RWPE1 (cell line): ENCODE results near the gene CAB39.

Experiments
- CTCF ChIA-PET: fragments of 350-600 bp; sonication (Branson Sonifier 250); formaldehyde crosslinking; extraction: SDS; loops from one replicate; lab custom pipeline; 2021; lab: Yijun Ruan, JAX
- POLR2A ChIA-PET: fragments of 400-600 bp; formaldehyde crosslinking; extraction: SDS; loops from one replicate; lab custom pipeline; 2020; ENCODE audit warnings: antibody characterized with exemption; ENCODE audit not compliant: low non-redundant PET; lab: Yijun Ruan, JAX
- DNase-seq: peaks from one replicate; pipeline ENCODE4 v3.0.0; 2012; ENCODE audit warnings: low spot score
- H3K27ac ChIP-seq: fragments of 450-650 bp; 2 replicates; pipeline ENCODE4 v1.5.1; 2017
- CTCF ChIP-seq: fragments of 450-650 bp; conservative IDR thresholded peaks from 2 replicates; pipeline ENCODE4 v1.5.1; 2017; ENCODE audit warnings: low read depth, mild to moderate bottlenecking

The CAB39 gene

GRCh38 chr2:230674966-230675672, 37.5 kb upstream of the CAB39 start:
- ChIA-PET CTCF (no interaction called here), POLR2A (no interaction called here)
- no peak overlapping the region for H3K27ac ChIP-seq
- TF ChIP-seq CTCF, result no peak
- no peak for DNase-seq

- ChIA-PET POLR2A (no interaction called here), CTCF (no interaction called here)
- DNase-seq, result no peak
- no peak for TF ChIP-seq CTCF
- H3K27ac ChIP-seq, result no peak overlapping the region
Measured at GRCh38 chr2:230676546-230676945, 36.1 kb upstream of the CAB39 start.

GRCh38 chr2:230677201-230677946, 35.3 kb upstream of the CAB39 start:
- POLR2A ChIA-PET, result no interaction called here
- H3K27ac ChIP-seq, result no peak overlapping the region
- TF ChIP-seq CTCF, result no peak
- no peak for DNase-seq
- CTCF ChIA-PET, result interaction anchor here (0.6 kb wide), 1 partner anchor 8 kb away, joined by 3 read pairs; no protein-coding TSS in a partner anchor

- no peak overlapping the region for H3K27ac ChIP-seq
- POLR2A ChIA-PET, result no interaction called here
- TF ChIP-seq CTCF, result no peak
- no peak for DNase-seq
- CTCF ChIA-PET, result no interaction called here
Measured at GRCh38 chr2:230678018-230678417, 34.6 kb upstream of the CAB39 start.

GRCh38 chr2:230678451-230678850, 34.2 kb upstream of the CAB39 start:
- H3K27ac ChIP-seq, result no peak overlapping the region
- no peak for DNase-seq
- no peak for TF ChIP-seq CTCF
- ChIA-PET POLR2A (no interaction called here), CTCF (interaction anchor here (0.7 kb wide), 1 partner anchor 477 kb away, joined by 4 read pairs; no protein-coding TSS in a partner anchor)

- CTCF ChIA-PET, result interaction anchor here (0.6 kb wide), 1 partner anchor 325 kb away, joined by 3 read pairs; no protein-coding TSS in a partner anchor
Measured at GRCh38 chr2:230680463-230681170, 32.0 kb upstream of the CAB39 start.

More at GRCh38 chr2:230680463-230681170, 32.0 kb upstream of the CAB39 start:
- no peak for TF ChIP-seq CTCF
- POLR2A ChIA-PET, result no interaction called here
- no peak overlapping the region for H3K27ac ChIP-seq
- DNase-seq, result peak; percentile 59
